ENCODE data around the gene PAFAH1B2.
"Not testable (repeated sequence)": the region's sequence is repeated elsewhere in the genome, so short reads cannot be mapped to it uniquely, and the experiment has no call there.

Gene PAFAH1B2

GRCh38 chr11:117206111-117206510 is 62.0 kb downstream of the PAFAH1B2 start:
- not testable (repeated sequence) for DNase-seq

- not testable (repeated sequence) for DNase-seq
These were observed 62.8 kb downstream of the PAFAH1B2 start for GRCh38 chr11:117206859-117207258.

- not testable (repeated sequence) for DNase-seq
These were observed 63.4 kb downstream of the PAFAH1B2 start for GRCh38 chr11:117207481-117207880.

GRCh38 chr11:117208710-117209109 is 64.6 kb downstream of the PAFAH1B2 start:
- DNase-seq: not testable (repeated sequence)

GRCh38 chr11:117209351-117210125 is 65.5 kb downstream of the PAFAH1B2 start:
- DNase-seq: not testable (repeated sequence)

GRCh38 chr11:117210620-117211019 is 66.5 kb downstream of the PAFAH1B2 start:
- DNase-seq: no peak

- DNase-seq: no peak
These were observed 68.7 kb downstream of the PAFAH1B2 start for GRCh38 chr11:117212697-117213355.

- DNase-seq: no peak
These were observed 70.5 kb downstream of the PAFAH1B2 start for GRCh38 chr11:117214404-117215110.

GRCh38 chr11:117217141-117218084 is 73.3 kb downstream of the PAFAH1B2 start:
- no peak for DNase-seq

GRCh38 chr11:117218133-117218915 is 74.2 kb downstream of the PAFAH1B2 start:
- DNase-seq: no peak

GRCh38 chr11:117219001-117219400 is 74.9 kb downstream of the PAFAH1B2 start:
- no peak for DNase-seq

GRCh38 chr11:117219455-117219854 is 75.4 kb downstream of the PAFAH1B2 start:
- no peak for DNase-seq

GRCh38 chr11:117219995-117220394 is 75.9 kb downstream of the PAFAH1B2 start:
- no peak for DNase-seq

- DNase-seq: no peak
These were observed 76.5 kb downstream of the PAFAH1B2 start for GRCh38 chr11:117220568-117220967.

GRCh38 chr11:117220999-117221774 is 77.1 kb downstream of the PAFAH1B2 start:
- DNase-seq: no peak

- no peak for DNase-seq
These were observed 77.9 kb downstream of the PAFAH1B2 start for GRCh38 chr11:117221775-117222517.

GRCh38 chr11:117222991-117223740 is 79.1 kb downstream of the PAFAH1B2 start:
- DNase-seq: no peak

GRCh38 chr11:117223741-117224689 is 79.9 kb downstream of the PAFAH1B2 start:
- no peak for DNase-seq

Measured in NCI-H146 (cell line).